Heart left ventricle (tissue), 16 donors: Measurements from ENCODE around the gene PRDM11. TPM values are rescaled to one million over a fixed set of nuclear protein-coding genes. Genes with fewer than 3 reads are reported as not detected.
A peak's percentile ranks its signal among the peaks of the same experiment; 100 is the strongest.

Experiments used
- ATAC-seq, 4 donors: fragments of 200-7000 bp; cut with Tn5 transposase; one replicate each; pipeline ENCODE4 v1.9.1; 2020 to 2022; ENCODE audit warnings: moderate library complexity in 4 of 4, mild to moderate bottlenecking in 3 of 4, moderate number of reproducible peaks in 1 of 4
- DNase-seq, 5 donors: peaks; one replicate each; pipeline ENCODE4 v3.0.0-alpha.2; 2020
- H3K27ac ChIP-seq, 12 donors: fragments of 200-600 bp; sonication (generic) in 4 of 12; one replicate each; pipeline versions ENCODE4 v1.5.0 to v1.8.0; 2016 to 2022; ENCODE audit warnings: mild to moderate bottlenecking in 2 of 12
- H3K27me3 ChIP-seq, 9 donors: fragments of 200-600 bp; sonication (generic) in 2 of 9; one replicate each; pipeline versions ENCODE4 v1.5.1 to v1.8.0; 2016 to 2022; ENCODE audit warnings: mild to moderate bottlenecking in 3 of 9
- H3K36me3 ChIP-seq, 9 donors: fragments of 200-600 bp; sonication (generic) in 2 of 9; one replicate each; pipeline versions ENCODE4 v1.5.0 to v1.8.0; 2018 to 2022; ENCODE audit warnings: mild to moderate bottlenecking in 2 of 9
- H3K4me1 ChIP-seq, 12 donors: fragments of 200-600 bp; sonication (generic) in 4 of 12; one replicate each; pipeline versions ENCODE4 v1.5.0 to v1.8.0; 2016 to 2022; ENCODE audit warnings: mild to moderate bottlenecking in 3 of 12
- H3K4me3 ChIP-seq, 12 donors: fragments of 200-600 bp; sonication (generic) in 4 of 12; one replicate each; pipeline versions ENCODE4 v1.5.0 to v1.8.0; 2017 to 2022; ENCODE audit warnings: mild to moderate bottlenecking in 9 of 12, moderate library complexity in 4 of 12
- H3K9me3 ChIP-seq, 12 donors: fragments of 200-600 bp; sonication (generic) in 4 of 12; one replicate each; pipeline versions ENCODE4 v1.5.0 to v1.8.0; 2016 to 2022; ENCODE audit warnings: mild to moderate bottlenecking in 1 of 12
- POLR2A ChIP-seq, 2 donors: fragments of 450-650 bp; IDR thresholded peaks; one replicate each; pipeline ENCODE4 v1.6.1; 2017; ENCODE audit warnings: antibody characterized with exemption in 2 of 2, mild to moderate bottlenecking in 2 of 2, moderate library complexity in 2 of 2
- WGBS, 4 donors: extraction: QIAGEN DNeasy Blood & Tissue Kit in 2 of 4; methylation state at CpG; one replicate each; pipeline versions ENCODE4 v1.1.5 to v1.1.7; 2013 to 2018; 5-methylcytosine and 5-hydroxymethylcytosine counted together
- intact Hi-C, 10 donors: fragments of 100-400 bp; cut with DNase I; formaldehyde crosslinking; loops; one replicate each; pipeline versions ENCODE4 v1.11.1 to v1.14.2; 2022
- polyA plus RNA-seq, 2 donors: library from polyadenylated mRNA; stranded (reverse); fragments of 200-250 nt; gene quantifications; one replicate each; pipeline ENCODE4 v1.2.3, GENCODE V29; 2013
- total RNA-seq, 9 donors: library from RNA; depleted of rRNA in 2 of 9; stranded (reverse); fragments of >200 nt in 2 of 9; fragmentation: NEBNext Ultra II Directional in 3 of 9; extraction: Animal tissue kit (Norgen Biotek cat#: 25700) in 3 of 9; gene quantifications; one replicate each; pipeline versions ENCODE4 v1.1.0 to v1.2.4, GENCODE V29; 2016 to 2023
- TF ChIP-seq, protein P1 (sequence below), 12 donors: fragments of 200-600 bp; sonication (generic) in 4 of 12; IDR thresholded peaks; one replicate each; pipeline versions ENCODE4 v1.5.0 to v1.8.0; 2018 to 2022; ENCODE audit warnings: antibody characterized with exemption in 12 of 12, mild to moderate bottlenecking in 5 of 12
- donor health status: ischemic (EF 13 %, LVEDD 7.1; RV severe dilation, severe dysfunction).
- donor health status: healthy with polysubstance abuse.
- donor health status: DM: no; HTN: yes; CAD: no.
- donor health status: DM: no; HTN: no; CAD: no.
- donor health status: ischemic (EF 25% LVEDD 6.9; RV normal size, moderate dysfunction).
- donor health status: ischemic (EF 25% LVEDD 5.7; RV mildly dilated, moderate dysfunction).
- donor health status: healthy.
- donor health status: DM: yes; HTN: yes; CAD: no.
- donor health status: ischemic (EF 35%, LVEDD 5.7; RV mildly dilated, moderate dysfunction).
- donor health status: nonischemic (EF 11% LVEDD 7.7; RV severe dilation, severe dysfunction).
- donor health status: DM: yes; HTN: yes; CAD: no.
- donor health status: PGD.
- donor health status: ischemic (EF 29% LVEDD 5.4; RV normal size, mild dysfunction).
- donor health status: nonischemic (EF 23%, LVEDD 6.1; RV moderate dilation, normal function).

PRDM11 gene
- total and polyA plus RNA-seq, 11 donors = 4.5 to 29.6 (median 18.2) TPM

GRCh38 chr11:45105984-45106375 lies 40.5 kb upstream of the PRDM11 start:
- Histone ChIP-seq H3K4me3 (no peak overlapping the region), H3K27ac (no peak overlapping the region), H3K27me3 (peaks cover 0 to 9% (median 0%) of the 10 kb centered on the region in 9 donors), H3K36me3 (no peaks in the 10 kb centered on the region), H3K9me3 (no peaks in the 10 kb centered on the region), H3K4me1 (peaks cover 0 to 25% (median 10%) of the 10 kb centered on the region in 12 donors)
- TF ChIP-seq, protein P1, sequence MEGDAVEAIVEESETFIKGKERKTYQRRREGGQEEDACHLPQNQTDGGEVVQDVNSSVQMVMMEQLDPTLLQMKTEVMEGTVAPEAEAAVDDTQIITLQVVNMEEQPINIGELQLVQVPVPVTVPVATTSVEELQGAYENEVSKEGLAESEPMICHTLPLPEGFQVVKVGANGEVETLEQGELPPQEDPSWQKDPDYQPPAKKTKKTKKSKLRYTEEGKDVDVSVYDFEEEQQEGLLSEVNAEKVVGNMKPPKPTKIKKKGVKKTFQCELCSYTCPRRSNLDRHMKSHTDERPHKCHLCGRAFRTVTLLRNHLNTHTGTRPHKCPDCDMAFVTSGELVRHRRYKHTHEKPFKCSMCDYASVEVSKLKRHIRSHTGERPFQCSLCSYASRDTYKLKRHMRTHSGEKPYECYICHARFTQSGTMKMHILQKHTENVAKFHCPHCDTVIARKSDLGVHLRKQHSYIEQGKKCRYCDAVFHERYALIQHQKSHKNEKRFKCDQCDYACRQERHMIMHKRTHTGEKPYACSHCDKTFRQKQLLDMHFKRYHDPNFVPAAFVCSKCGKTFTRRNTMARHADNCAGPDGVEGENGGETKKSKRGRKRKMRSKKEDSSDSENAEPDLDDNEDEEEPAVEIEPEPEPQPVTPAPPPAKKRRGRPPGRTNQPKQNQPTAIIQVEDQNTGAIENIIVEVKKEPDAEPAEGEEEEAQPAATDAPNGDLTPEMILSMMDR (IDR thresholded peaks at IDR 0.05) = no peak
- no peak for TF ChIP-seq POLR2A (IDR thresholded peaks at IDR 0.05)
- 65 to 73% (median 69%) methylated on average over 8 of the region's 8 CpGs for WGBS, 4 donors
- intact Hi-C loops = loop anchor here in 9 of 10 donors (1.0 to 10.0 kb wide), 11 partner anchors 169 to 541 kb away; partner anchors contain the start of genes CD82 (in 3 of the 9) and TSPAN18 (in 1 of the 9)
- DNase-seq = no peak
- ATAC-seq = no peak

DNA sequence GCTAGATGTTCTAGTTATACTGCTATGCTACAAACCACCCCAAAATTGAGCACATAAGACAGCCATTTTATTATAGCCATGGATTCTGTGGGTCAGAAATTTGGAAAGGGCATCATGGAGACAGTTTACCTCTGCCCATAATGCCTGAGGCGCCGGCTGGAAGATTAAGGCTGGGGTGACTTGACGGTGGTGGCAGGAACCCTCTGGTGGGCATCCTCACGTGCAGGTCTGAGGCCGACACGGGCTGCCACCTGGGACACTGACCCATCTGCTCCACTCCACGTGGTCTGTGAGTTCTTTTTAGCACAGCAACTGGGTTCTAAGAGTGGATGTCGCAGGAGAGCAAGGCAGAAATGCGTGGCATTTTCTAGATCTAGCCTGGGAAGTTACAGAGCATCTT lies 40.0 kb upstream of the PRDM11 start:
- Histone ChIP-seq H3K36me3 (no peaks in the 10 kb centered on the region), H3K4me3 (no peak overlapping the region), H3K27me3 (peaks cover 0 to 9% (median 0%) of the 10 kb centered on the region in 9 donors), H3K9me3 (no peaks in the 10 kb centered on the region), H3K4me1 (peaks cover 0 to 25% (median 10%) of the 10 kb centered on the region in 12 donors), H3K27ac (no peak overlapping the region)
- TF ChIP-seq, protein P1 (IDR thresholded peaks at IDR 0.05) = no peak
- TF ChIP-seq POLR2A (IDR thresholded peaks at IDR 0.05) = no peak
- WGBS, 4 donors = 73 to 82% (median 76%) methylated on average over 5 to 9 of the region's 9 CpGs
- no peak for DNase-seq
- ATAC-seq = no peak
- intact Hi-C loops = loop anchor here in 7 of 10 donors (2.0 to 10.0 kb wide), 7 partner anchors 188 to 542 kb away; partner anchors contain the start of genes CD82 (in 3 of the 7) and TSPAN18 (in 1 of the 7)

DNA sequence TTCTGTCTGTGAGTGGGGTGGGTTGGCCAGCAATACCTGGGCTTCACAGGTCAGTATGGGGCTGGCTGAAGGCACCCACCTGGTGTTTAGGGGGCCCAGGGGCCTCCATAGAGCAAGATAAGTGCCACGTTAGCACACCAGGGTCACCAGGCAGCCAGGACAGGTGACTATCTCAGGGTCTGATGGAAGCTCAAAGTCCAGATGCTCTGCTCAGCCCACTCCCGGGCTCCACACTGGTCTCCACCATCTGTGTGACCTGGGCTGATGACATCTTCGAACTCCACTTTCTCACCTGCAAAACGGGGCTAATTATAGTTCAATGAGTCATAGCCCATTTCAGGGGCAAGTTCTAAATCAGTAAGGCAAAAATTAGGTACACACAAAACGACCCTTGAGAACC lies 39.4 kb upstream of the PRDM11 start:
- no peak overlapping the region for H3K4me3 ChIP-seq
- 52 to 59% (median 56%) methylated on average over 5 of the region's 5 CpGs for WGBS, 4 donors
- intact Hi-C loops = loop anchor here in 7 of 10 donors (2.0 to 10.0 kb wide), 7 partner anchors 188 to 542 kb away; partner anchors contain the start of genes CD82 (in 3 of the 7) and TSPAN18 (in 1 of the 7)
- no peak overlapping the region for H3K27ac ChIP-seq
- H3K27me3 ChIP-seq = peaks cover 0 to 9% (median 0%) of the 10 kb centered on the region in 9 donors
- no peaks in the 10 kb centered on the region for H3K9me3 ChIP-seq
- peaks cover 0 to 25% (median 10%) of the 10 kb centered on the region in 12 donors for H3K4me1 ChIP-seq
- ATAC-seq (no peak), DNase-seq (no peak)
- TF ChIP-seq, protein P1 (IDR thresholded peaks at IDR 0.05) = no peak
- TF ChIP-seq POLR2A (IDR thresholded peaks at IDR 0.05) = no peak
- no peaks in the 10 kb centered on the region for H3K36me3 ChIP-seq

DNA sequence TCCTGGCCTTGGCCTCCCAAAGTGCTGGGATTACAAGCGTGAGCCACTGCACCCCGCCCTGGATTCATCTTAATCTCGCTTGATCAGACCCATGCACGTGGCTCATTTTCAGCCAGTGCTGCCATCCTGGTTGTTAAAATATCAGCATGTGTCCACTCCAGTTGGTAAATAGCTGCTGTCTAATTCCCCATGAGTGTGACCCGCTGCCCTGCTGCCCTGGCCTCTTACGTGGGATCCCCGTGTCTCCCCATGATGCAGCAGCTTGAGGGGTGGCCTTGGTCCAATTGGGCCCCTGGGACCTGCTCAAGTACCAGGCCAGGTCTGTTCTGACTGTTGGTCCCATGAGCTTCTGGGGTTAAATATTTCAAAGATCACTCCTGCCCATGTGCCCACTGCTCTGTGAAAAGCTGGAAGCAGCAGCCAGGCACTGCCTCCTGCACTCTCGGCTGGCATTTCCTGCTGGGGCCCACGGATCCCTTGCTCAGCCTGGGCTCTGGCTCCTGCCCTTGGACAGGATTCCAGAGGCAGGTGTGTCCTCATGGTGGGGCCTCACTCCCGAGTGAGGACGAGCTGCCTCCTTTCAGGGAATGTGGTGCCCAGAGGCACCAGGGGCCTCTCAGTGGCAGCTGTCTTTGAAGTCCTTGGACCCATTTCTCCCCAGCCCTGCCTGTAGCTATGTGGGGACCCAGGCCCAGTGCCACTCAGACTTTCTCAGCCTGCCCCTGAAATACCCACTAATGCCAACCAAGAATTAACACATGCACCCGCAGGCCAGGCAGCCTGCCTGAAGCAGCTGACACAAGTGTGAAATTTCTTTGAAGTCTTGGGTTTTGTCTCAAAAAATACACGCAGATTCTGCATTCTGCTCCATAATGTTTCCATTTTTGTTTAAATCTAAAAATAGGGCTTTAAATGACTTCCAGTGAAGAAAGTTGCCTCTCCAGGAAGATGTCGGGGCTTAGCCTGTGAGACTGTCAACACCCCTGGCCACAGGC lies 38.1 kb upstream of the PRDM11 start:
- no peak overlapping the region for H3K27ac ChIP-seq
- H3K9me3 ChIP-seq = no peaks in the 10 kb centered on the region
- 67 to 80% (median 75%) methylated on average over 12 to 14 of the region's 14 CpGs for WGBS, 4 donors
- no peak for DNase-seq
- H3K4me3 ChIP-seq = no peak overlapping the region
- intact Hi-C loops = loop anchor here in 7 of 10 donors (5.0 to 10.0 kb wide), 6 partner anchors 224 to 544 kb away; partner anchors contain the start of genes CD82 (in 3 of the 7) and TSPAN18 (in 1 of the 7)
- ATAC-seq = peak in 1 of 4 donors; percentile 6
- peaks cover 0 to 7% (median 0%) of the 10 kb centered on the region in 9 donors for H3K27me3 ChIP-seq
- no peaks in the 10 kb centered on the region for H3K36me3 ChIP-seq
- H3K4me1 ChIP-seq = peaks cover 0 to 12% (median 1%) of the 10 kb centered on the region in 12 donors
- no peak for TF ChIP-seq POLR2A (IDR thresholded peaks at IDR 0.05)
- TF ChIP-seq, protein P1 (IDR thresholded peaks at IDR 0.05) = no peak
